ENCODE data around the gene CAMKK1. TPM values are rescaled to one million over a fixed set of nuclear protein-coding genes. Genes with fewer than 3 reads are reported as not detected.

CAMKK1 gene
- total and polyA plus RNA-seq, 9 of the 15 experiments (the other 6 are each of a cell fraction or from before 2014, with no cell fraction given) = 0.34 to 7.5 (median 4.9) TPM

- Histone ChIP-seq H3K27ac (ENCODE audit: extremely low read depth, low read depth, low read length) (no peak overlapping the region), H2AFZ (ENCODE audit: low read depth, low read length) (no peak overlapping the region), H3K4me2 (ENCODE audit: insufficient read depth, low read length) (no peak overlapping the region), H3K9me3 (replicated peaks; ENCODE audit: control insufficient read depth, insufficient read depth, low read depth, low read length) (no peaks in the 10 kb centered on the region), H3K4me1 (replicated peaks in 1 of 2; ENCODE audit: control insufficient read depth in 2 of 2, insufficient read depth in 2 of 2, low read length in 2 of 2) (no peaks in the 10 kb centered on the region), H3K9me1 (ENCODE audit: control insufficient read depth, insufficient read depth, low read length) (no peaks in the 10 kb centered on the region), H3K4me3 (no peak overlapping the region), H3K27me3 (ENCODE audit: control insufficient read depth in 2 of 2, insufficient read depth in 2 of 2, low read length in 2 of 2) (no peaks in the 10 kb centered on the region), H4K20me1 (replicated peaks; ENCODE audit: control insufficient read depth, insufficient read depth, low read length) (no peaks in the 10 kb centered on the region), H3K9ac (ENCODE audit: insufficient read depth in 1 of 2, low read depth in 2 of 2, low read length in 2 of 2) (no peak overlapping the region; a peak in 1 of 4 replicates), H3K79me2 (ENCODE audit: control insufficient read depth, insufficient read depth, low read length) (no peaks in the 10 kb centered on the region), H3K36me3 (ENCODE audit: control insufficient read depth, insufficient read depth, low read length) (peaks cover 61% of the 10 kb centered on the region; the same call in 1 of the 3 replicates)
- TF ChIP-seq ZBTB5 (IDR thresholded peaks at IDR 0.05) (no peak), ZFP91 (CRISPR knock-in tag; IDR thresholded peaks at IDR 0.05) (no peak), CLOCK (CRISPR knock-in tag; IDR thresholded peaks at IDR 0.05; ENCODE audit: borderline replicate concordance) (no peak), ZNF699 (CRISPR knock-in tag; IDR thresholded peaks at IDR 0.05; ENCODE audit: insufficient replicate concordance) (no peak), ZBED1 (IDR thresholded peaks at IDR 0.05) (no peak)
- DNase-seq (ENCODE audit: extremely low read depth in 1 of 4, low spot score in 3 of 4) (no peak), ATAC-seq (no peak), FAIRE-seq (no peak)
- in situ Hi-C loops (cut with MboI) (no loop called here), intact Hi-C loops (cut with micrococcal nuclease) (no loop called here)
- CTCF ChIA-PET (ENCODE audit: low intra/inter-chr PET ratio) = no interaction called here
- WGBS (ENCODE audit: insufficient coverage, low coverage, missing lambda C conversion rate) = 85% methylated on average over 22 of the region's 25 CpGs
- POLR2A ChIA-PET = interaction anchor here (0.6 kb wide), 2 partner anchors 12 to 320 kb away, joined by 3 read pairs; no protein-coding TSS in a partner anchor
- BruUV-seq (replicated peaks) = no TSS peak
Measured at GRCh38 chr17:3879591-3880417, 13.0 kb downstream of the CAMKK1 start.
